ENCODE results near the gene ULK4.

- TF ChIP-seq CTCF (conservative IDR thresholded peaks at IDR 0.05): no peak
- no peak for TF ChIP-seq ZFX (IDR thresholded peaks at IDR 0.05)
These were observed 740.8 kb downstream of the ULK4 start for GRCh38 chr3:41220906-41221677.

All from C4-2B (cell line).